Fibroblast of lung (primary cell): ENCODE results near the gene SLF2.

Experiments
- CTCF ChIP-seq, 2 donors: IDR thresholded peaks in 1 of 2; conservative IDR thresholded peaks in 1 of 2; 1 replicate in 1 of 2; 2 replicates in 1 of 2; pipeline ENCODE4 v1.5.1; 2011 to 2012; ENCODE audit warnings: low read length in 2 of 2, control low read depth in 1 of 2, inconsistent platforms in 1 of 2, low read depth in 1 of 2, mild to moderate bottlenecking in 1 of 2
- EZH2 ChIP-seq: IDR thresholded peaks from 2 replicates; pipeline ENCODE4 v1.5.1; 2012; ENCODE audit warnings: low read length, control low read depth, mild to moderate bottlenecking; ENCODE audit errors: missing control alignments

- no peak for TF ChIP-seq CTCF (conservative IDR thresholded peaks at IDR 0.05 in 1 of 2, IDR thresholded peaks at IDR 0.05 in 1 of 2; ENCODE audit: low read depth in 1 of 2, low read length in 2 of 2)
- TF ChIP-seq EZH2 = no peak
These were observed 55.4 kb downstream of the SLF2 start for GRCh38 chr10:100968062-100968736.
